Mesothelial cell of epicardium (in vitro differentiated cells): ENCODE data around the gene LDLRAD1. TPM values are rescaled to one million over a fixed set of nuclear protein-coding genes. Genes with fewer than 3 reads are reported as not detected.
"Not testable (repeated sequence)": the region's sequence is repeated elsewhere in the genome, so short reads cannot be mapped to it uniquely, and the experiment has no call there.

Source experiments
- DNase-seq, 2 experiments: peaks; one replicate each; pipeline ENCODE4 v3.0.0; 2021; ENCODE audit warnings: low spot score in 2 of 2; ENCODE audit not compliant: unreplicated experiment in 2 of 2
- H3K27ac Mint-ChIP-seq: 2 replicates; pipeline ENCODE4 v1.8.0; 2021; ENCODE audit warnings: mixed read lengths
- H3K27me3 Mint-ChIP-seq: 2 replicates; pipeline ENCODE4 v1.8.0; 2021; ENCODE audit warnings: low read depth, mixed read lengths
- H3K36me3 Mint-ChIP-seq: 2 replicates; pipeline ENCODE4 v1.8.0; 2021; ENCODE audit warnings: mixed read lengths
- H3K4me1 Mint-ChIP-seq: 2 replicates; pipeline ENCODE4 v1.8.0; 2021; ENCODE audit warnings: mixed read lengths
- H3K4me3 Mint-ChIP-seq: 2 replicates; pipeline ENCODE4 v1.8.0; 2021; ENCODE audit warnings: mild to moderate bottlenecking, moderate library complexity, mixed read lengths
- H3K9me3 Mint-ChIP-seq: 2 replicates; pipeline ENCODE4 v1.8.0; 2021; ENCODE audit warnings: mixed read lengths
- CTCF ChIP-seq: fragments of 200-600 bp; sonication (generic); IDR thresholded peaks from one replicate; pipeline ENCODE4 v1.5.0; 2021; ENCODE audit warnings: antibody characterized with exemption; ENCODE audit not compliant: unreplicated experiment
- total RNA-seq: library from RNA; stranded (reverse); gene quantifications from 3 replicates; pipeline ENCODE4 v1.2.1, GENCODE V29; 2021

Gene LDLRAD1
- total RNA-seq, 1 donor from 2014 or later: not detected

- no peak for TF ChIP-seq CTCF
- H3K27me3 Mint-ChIP-seq: no peaks in the 10 kb centered on the region
- peaks cover 46% of the 10 kb centered on the region for H3K36me3 Mint-ChIP-seq
- H3K9me3 Mint-ChIP-seq: no peaks in the 10 kb centered on the region
- no peak overlapping the region for H3K4me3 Mint-ChIP-seq
- DNase-seq: no peak
- no peaks in the 10 kb centered on the region for H3K4me1 Mint-ChIP-seq
- no peak overlapping the region for H3K27ac Mint-ChIP-seq
Measured at GRCh38 chr1:53971718-53972117, 46.3 kb downstream of the LDLRAD1 start.

GRCh38 chr1:53969323-53969722 lies 48.7 kb downstream of the LDLRAD1 start:
- not testable (repeated sequence) for DNase-seq, H3K4me1 Mint-ChIP-seq, H3K4me3 Mint-ChIP-seq, H3K9me3 Mint-ChIP-seq, H3K27me3 Mint-ChIP-seq, H3K27ac Mint-ChIP-seq
- peaks cover 42% of the 10 kb centered on the region for H3K36me3 Mint-ChIP-seq

- Mint-ChIP-seq H3K36me3 (peaks cover 41% of the 10 kb centered on the region), H3K27ac (no peak overlapping the region), H3K4me1 (peaks cover 9% of the 10 kb centered on the region), H3K9me3 (no peaks in the 10 kb centered on the region), H3K27me3 (no peaks in the 10 kb centered on the region), H3K4me3 (no peak overlapping the region)
- TF ChIP-seq CTCF: no peak
- no peak for DNase-seq
Measured at GRCh38 chr1:53968125-53968513, 49.9 kb downstream of the LDLRAD1 start.

- no peaks in the 10 kb centered on the region for H3K9me3 Mint-ChIP-seq
- peak overlapping the region; percentile 44 for H3K27ac Mint-ChIP-seq
- no peaks in the 10 kb centered on the region for H3K27me3 Mint-ChIP-seq
- H3K36me3 Mint-ChIP-seq: peaks cover 40% of the 10 kb centered on the region
- DNase-seq: no peak
- peaks cover 9% of the 10 kb centered on the region for H3K4me1 Mint-ChIP-seq
- no peak for TF ChIP-seq CTCF
- no peak overlapping the region for H3K4me3 Mint-ChIP-seq
Measured at GRCh38 chr1:53967409-53968124, 50.4 kb downstream of the LDLRAD1 start.

GRCh38 chr1:53966794-53967193 lies 51.2 kb downstream of the LDLRAD1 start:
- H3K4me3 Mint-ChIP-seq: no peak overlapping the region

More at GRCh38 chr1:53966794-53967193, 51.2 kb downstream of the LDLRAD1 start:
- H3K36me3 Mint-ChIP-seq: peaks cover 44% of the 10 kb centered on the region
- no peaks in the 10 kb centered on the region for H3K9me3 Mint-ChIP-seq
- no peak overlapping the region for H3K27ac Mint-ChIP-seq
- DNase-seq: no peak
- no peak for TF ChIP-seq CTCF
- H3K27me3 Mint-ChIP-seq: no peaks in the 10 kb centered on the region
- H3K4me1 Mint-ChIP-seq: peaks cover 9% of the 10 kb centered on the region
